A549 (cell line): ENCODE data around the gene DYNLT4. TPM values are rescaled to one million over a fixed set of nuclear protein-coding genes. Genes with fewer than 3 reads are reported as not detected.
"Not testable (repeated sequence)": the region's sequence is repeated elsewhere in the genome, so short reads cannot be mapped to it uniquely, and the experiment has no call there.

Source experiments
- ATAC-seq, 2 experiments: fragments of 200-7000 bp in 1 of 2; fragments of >200 bp in 1 of 2; cut with Nextera tagmentation in 1 of 2; cut with Tn5 transposase in 1 of 2; 3 replicates each; pipeline versions ENCODE4 v1.8.0 to v1.9.1; 2018 to 2020; ENCODE audit warnings: mild to moderate bottlenecking in 1 of 2, moderate library complexity in 1 of 2
- CTCF ChIA-PET: fragments of 300-600 bp; sonication (Branson Sonifier 250); formaldehyde crosslinking; extraction: SDS; loops from one replicate; lab custom pipeline; 2021; ENCODE audit warnings: antibody characterized with exemption, inconsistent platforms; lab: Yijun Ruan, JAX
- POLR2A ChIA-PET: fragments of 350-600 bp; formaldehyde crosslinking; extraction: SDS; loops from one replicate; lab custom pipeline; 2021; ENCODE audit warnings: antibody characterized with exemption, inconsistent platforms; lab: Yijun Ruan, JAX
- DNase-seq, 2 experiments: peaks; one replicate each; pipeline versions ENCODE4 v3.0.0 to v3.0.0-alpha.2; 2011 to 2016; ENCODE audit warnings: low read depth in 1 of 2, low spot score in 1 of 2
- FAIRE-seq: peaks from 2 replicates; lab custom pipeline; 2011; peaks lifted over from hg19 to GRCh38; lab: Jason Lieb, UNC
- H3K27ac ChIP-seq, 2 experiments: fragments of >200 bp; sonication (Bioruptor Twin); formaldehyde crosslinking; 3 replicates each; pipeline ENCODE4 v1.5.1; 2016 to 2017
- H3K4me1 ChIP-seq: fragments of >200 bp; sonication (Bioruptor Twin); formaldehyde crosslinking; 3 replicates; pipeline ENCODE4 v1.6.1; 2016
- H3K4me2 ChIP-seq: fragments of >200 bp; sonication (Bioruptor Twin); formaldehyde crosslinking; 3 replicates; pipeline ENCODE4 v1.6.1; 2016
- H3K4me3 ChIP-seq: fragments of >200 bp; sonication (Bioruptor Twin); formaldehyde crosslinking; 3 replicates; pipeline ENCODE4 v1.5.1; 2016
- H3K9me3 ChIP-seq: fragments of >200 bp; sonication (Bioruptor Twin); formaldehyde crosslinking; 3 replicates; pipeline ENCODE4 v1.6.1; 2016
- CBX2 ChIP-seq: fragments of 200-600 bp; sonication (generic); IDR thresholded peaks from 2 replicates; pipeline ENCODE4 v1.6.1; 2016; ENCODE audit warnings: low read depth, mild to moderate bottlenecking, borderline replicate concordance
- ESRRA ChIP-seq: fragments of 150-350 bp; IDR thresholded peaks from 2 replicates; pipeline ENCODE4 v1.6.1; 2014; ENCODE audit warnings: mild to moderate bottlenecking, low read length, borderline replicate concordance
- FOXS1 ChIP-seq: fragments of 250-450 bp; sonication (Bioruptor Pico); IDR thresholded peaks from 2 replicates; pipeline ENCODE4 v1.5.0; 2020; ENCODE audit warnings: mild to moderate bottlenecking, moderate library complexity
- GATA3 ChIP-seq: IDR thresholded peaks from 2 replicates; pipeline ENCODE4 v1.6.1; 2012; ENCODE audit warnings: borderline replicate concordance
- HOXA7 ChIP-seq: fragments of 250-450 bp; sonication (Bioruptor Pico); IDR thresholded peaks from 2 replicates; pipeline ENCODE4 v1.5.0; 2020; ENCODE audit warnings: mild to moderate bottlenecking, moderate library complexity
- HOXB13 ChIP-seq: fragments of 250-450 bp; sonication (Bioruptor Pico); IDR thresholded peaks from 2 replicates; pipeline ENCODE4 v1.5.0; 2020; ENCODE audit warnings: low read depth, mild to moderate bottlenecking, moderate library complexity
- JUN ChIP-seq, 2 experiments: fragments of >200 bp; sonication (Bioruptor Twin); formaldehyde crosslinking; IDR thresholded peaks; 2 replicates in 1 of 2; 3 replicates in 1 of 2; pipeline ENCODE4 v1.6.1; 2016 to 2017
- KDM1A ChIP-seq: fragments of 200-600 bp; sonication (generic); IDR thresholded peaks from 2 replicates; pipeline ENCODE4 v1.6.1; 2016; ENCODE audit warnings: low read depth, mild to moderate bottlenecking
- KDM5A ChIP-seq: fragments of 200-600 bp; sonication (generic); IDR thresholded peaks from 2 replicates; pipeline ENCODE4 v1.6.1; 2016; ENCODE audit warnings: antibody characterized with exemption, mild to moderate bottlenecking
- MAFK ChIP-seq: fragments of 450-650 bp; IDR thresholded peaks from 2 replicates; pipeline ENCODE4 v1.6.1; 2014; ENCODE audit not compliant: partially characterized antibody
- NPAS2 ChIP-seq: fragments of 250-450 bp; sonication (Bioruptor Pico); IDR thresholded peaks from 2 replicates; pipeline ENCODE4 v1.8.0; 2022; ENCODE audit warnings: mild to moderate bottlenecking, moderate library complexity, borderline replicate concordance
- NR3C1 ChIP-seq: fragments of >200 bp; sonication (Bioruptor Twin); formaldehyde crosslinking; IDR thresholded peaks from 3 replicates; pipeline ENCODE4 v1.6.1; 2017
- POLR2AphosphoS2 ChIP-seq: conservative IDR thresholded peaks from 2 replicates; pipeline ENCODE4 v1.6.1; 2012; ENCODE audit warnings: low read length, improper control_type of control experiment, inconsistent platforms
- RARB ChIP-seq: fragments of 250-450 bp; sonication (Bioruptor Pico); IDR thresholded peaks from 2 replicates; pipeline ENCODE4 v1.8.0; 2021; ENCODE audit warnings: mild to moderate bottlenecking, moderate library complexity
- SREBF2 ChIP-seq: fragments of 450-650 bp; IDR thresholded peaks from 2 replicates; pipeline ENCODE4 v1.6.1; 2014; ENCODE audit warnings: mild to moderate bottlenecking, moderate library complexity
- WGBS: methylation state at CpG from one replicate; pipeline ENCODE4 v1.1.6; 2017; ENCODE audit errors: missing lambda C conversion rate; 5-methylcytosine and 5-hydroxymethylcytosine counted together
- polyA plus RNA-seq, 4 experiments: library from polyadenylated mRNA; depleted of rRNA in 3 of 4; stranded (reverse); fragments of >200 nt; fragmentation: RNase III in 1 of 4; extraction: RNeasy Plus Mini Kit Qiagen cat#74134 plus additional on column Dnase treatment in 1 of 4; gene quantifications; 2 replicates in 3 of 4; 3 replicates in 1 of 4; pipeline ENCODE4 v1.2.3, GENCODE V29; 2011 to 2017
- TF ChIP-seq, protein P1 (sequence below): IDR thresholded peaks from 2 replicates; pipeline ENCODE4 v1.6.1; 2012
- TF ChIP-seq, protein P2 (sequence below): fragments of 250-450 bp; sonication (Bioruptor Pico); IDR thresholded peaks from 2 replicates; pipeline ENCODE4 v1.5.0; 2020; ENCODE audit warnings: low read depth, mild to moderate bottlenecking, moderate library complexity

DYNLT4 gene
- polyA plus RNA-seq, 2 of the 4 experiments (the other 2 are of a cell fraction): 0.12 to 0.21 TPM

DNA sequence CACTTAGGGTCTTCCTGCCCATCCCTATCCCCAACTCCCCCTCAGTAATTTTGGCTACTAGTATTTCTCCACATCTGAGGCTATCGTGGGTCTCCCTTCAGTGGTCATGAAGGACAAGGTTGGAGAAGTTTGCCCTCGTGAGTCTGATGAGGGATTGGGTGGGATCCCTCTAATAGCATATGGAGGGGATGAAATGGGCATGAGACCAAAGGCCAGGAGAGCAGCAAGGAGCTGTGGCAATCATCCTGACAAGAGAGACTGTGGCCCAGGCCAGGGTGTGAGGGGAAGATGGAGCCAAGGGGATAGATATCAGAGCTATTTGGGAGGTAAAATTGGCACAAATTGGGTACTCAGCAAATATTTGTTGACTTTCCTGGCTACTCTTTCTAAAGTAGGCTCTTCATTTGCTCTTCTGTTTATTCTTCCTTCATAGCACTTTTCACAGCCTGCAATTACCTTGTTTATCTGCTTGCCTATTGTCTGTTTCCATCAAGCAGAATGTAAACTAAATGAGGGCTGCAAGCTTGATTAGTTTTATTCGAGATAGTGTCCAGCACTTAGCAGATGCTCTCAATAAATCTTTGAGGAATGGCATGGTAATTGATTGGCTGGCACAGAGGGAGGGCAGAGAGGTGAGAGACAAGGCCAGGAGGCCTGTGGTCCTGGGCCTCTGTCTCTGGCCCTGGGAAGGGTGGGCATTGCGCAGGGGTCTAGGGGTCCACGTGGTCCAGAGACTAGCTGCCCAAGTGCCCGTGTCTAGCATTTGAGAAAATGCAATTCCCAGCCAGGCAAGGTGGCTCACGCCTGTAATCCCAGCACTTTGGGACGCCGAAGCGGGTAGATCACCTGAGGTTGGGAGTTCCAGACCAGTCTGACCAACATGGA is 8.4 kb downstream of the DYNLT4 start:
- FAIRE-seq: no peak
- 88% methylated on average over 10 of the region's 10 CpGs for WGBS
- POLR2A ChIA-PET: interaction anchor here (0.9 to 3.1 kb wide), 5 partner anchors 9 to 68 kb away, joined by 3 to 34 read pairs (median 17); partner anchors contain the start of genes RNU5D-1 and RPS8
- no peaks in the 10 kb centered on the region for H3K9me3 ChIP-seq
- peaks cover 34% of the 10 kb centered on the region for H3K4me1 ChIP-seq
- TF ChIP-seq JUN (IDR thresholded peaks at IDR 0.05): no peak
- TF ChIP-seq HOXA7 (CRISPR knock-in tag): no peak
- no peak for TF ChIP-seq ESRRA
- TF ChIP-seq NR3C1: no peak
- TF ChIP-seq, protein P1, sequence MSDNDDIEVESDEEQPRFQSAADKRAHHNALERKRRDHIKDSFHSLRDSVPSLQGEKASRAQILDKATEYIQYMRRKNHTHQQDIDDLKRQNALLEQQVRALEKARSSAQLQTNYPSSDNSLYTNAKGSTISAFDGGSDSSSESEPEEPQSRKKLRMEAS: no peak
- no peak for TF ChIP-seq FOXS1
- TF ChIP-seq HOXB13 (CRISPR knock-in tag): no peak
- TF ChIP-seq MAFK: peak; percentile 36
- H3K4me3 ChIP-seq: no peak overlapping the region
- H3K27ac ChIP-seq: peak overlapping the region; percentile 91 to 95
- ATAC-seq: no peak
- DNase-seq: no peak
- H3K4me2 ChIP-seq: peak overlapping the region; percentile 62; the same call in 1 of the 3 replicates
- CTCF ChIA-PET: interaction anchor here (0.6 to 4.3 kb wide), 9 partner anchors 8 to 71 kb away, joined by 3 to 44 read pairs (median 4); partner anchors contain the start of genes BEST4, BTBD19 and DYNLT4

DNA sequence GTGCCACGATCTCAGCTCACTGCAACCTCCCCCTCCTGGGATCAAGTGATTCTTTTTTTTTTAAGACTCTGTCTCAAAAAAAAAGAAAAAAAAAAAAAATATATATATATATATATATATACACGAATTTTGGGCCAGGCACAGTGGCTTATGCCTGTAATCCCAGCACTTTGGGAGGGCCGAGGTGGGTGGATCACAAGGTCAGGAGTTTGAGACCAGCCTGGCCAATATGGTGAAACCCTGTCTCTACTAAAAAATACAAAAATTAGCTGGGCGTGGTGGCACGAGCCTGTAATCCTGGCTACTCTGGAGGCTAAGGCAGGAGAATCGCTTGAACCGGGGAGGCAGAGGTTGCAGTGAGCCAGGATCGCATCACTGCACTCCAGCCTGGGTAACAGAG is 9.3 kb downstream of the DYNLT4 start:
- H3K4me2 ChIP-seq, POLR2A ChIA-PET, H3K4me3 ChIP-seq, ATAC-seq, H3K9me3 ChIP-seq, FAIRE-seq, DNase-seq: not testable (repeated sequence)
- Histone ChIP-seq H3K27ac (peak overlapping the region in 1 of 2 experiments; percentile 91; a peak in 3 of 6 replicates), H3K4me1 (peaks cover 27% of the 10 kb centered on the region)
- CTCF ChIA-PET: interaction anchor here (1.0 to 4.3 kb wide), 2 partner anchors 16 to 21 kb away, joined by 4 to 41 read pairs; no protein-coding TSS in a partner anchor
- WGBS: 75% methylated on average over 8 of the region's 8 CpGs

DNA sequence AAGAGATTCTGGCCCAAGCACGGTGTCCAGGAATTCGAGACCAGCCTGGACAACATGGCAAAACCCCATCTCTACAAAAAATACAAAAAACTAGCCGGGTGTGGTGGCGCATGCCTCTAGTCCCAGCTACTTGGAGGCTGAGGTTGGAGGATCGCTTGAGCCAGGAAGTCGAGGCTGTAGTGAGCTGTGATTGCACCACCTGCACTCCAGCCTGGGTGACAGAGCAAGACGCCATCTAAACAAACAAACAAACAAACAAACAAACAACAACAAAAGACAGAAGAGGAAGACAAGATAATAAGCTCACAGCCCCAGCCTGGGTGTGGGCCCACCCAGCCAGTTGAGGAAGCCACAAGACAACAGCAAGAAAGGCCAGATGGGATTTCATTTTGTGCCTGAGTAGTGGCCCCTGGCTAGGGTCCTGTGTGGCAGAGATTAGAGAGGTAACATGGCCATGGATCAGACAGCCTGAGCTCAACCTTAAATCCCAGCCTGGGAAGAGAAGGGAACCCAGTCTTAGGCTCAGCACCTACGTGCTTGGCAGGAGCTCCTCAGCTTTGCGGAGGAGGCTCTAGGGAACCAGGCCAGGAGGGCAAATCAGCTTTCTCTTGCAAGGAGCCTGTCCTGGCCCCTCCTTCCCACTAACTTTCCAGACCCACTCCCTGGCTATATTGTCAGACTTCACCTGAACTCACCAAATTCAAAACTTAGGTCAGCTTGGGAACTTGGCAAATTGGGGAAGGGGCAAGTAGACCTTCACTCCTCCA is 14.2 kb downstream of the DYNLT4 start:
- no peak for FAIRE-seq
- CTCF ChIA-PET: interaction anchor here (0.7 to 2.6 kb wide), 22 partner anchors 8 to 507 kb away, joined by 3 to 10 read pairs (median 4); partner anchors contain the start of genes BTBD19 and RNU5D-1
- 0 out of 6 replicates have a peak overlapping the region, but pooled peaks of 1 of the 2 experiments have one; percentile 32 for H3K27ac ChIP-seq
- TF ChIP-seq JUN (IDR thresholded peaks at IDR 0.05) (no peak), POLR2AphosphoS2 (no peak), KDM5A (no peak), KDM1A (no peak), CBX2 (no peak), SREBF2 (no peak), NPAS2 (CRISPR knock-in tag) (no peak), ESRRA (no peak), RARB (no peak), NR3C1 (no peak), GATA3 (no peak)
- TF ChIP-seq, protein P2, sequence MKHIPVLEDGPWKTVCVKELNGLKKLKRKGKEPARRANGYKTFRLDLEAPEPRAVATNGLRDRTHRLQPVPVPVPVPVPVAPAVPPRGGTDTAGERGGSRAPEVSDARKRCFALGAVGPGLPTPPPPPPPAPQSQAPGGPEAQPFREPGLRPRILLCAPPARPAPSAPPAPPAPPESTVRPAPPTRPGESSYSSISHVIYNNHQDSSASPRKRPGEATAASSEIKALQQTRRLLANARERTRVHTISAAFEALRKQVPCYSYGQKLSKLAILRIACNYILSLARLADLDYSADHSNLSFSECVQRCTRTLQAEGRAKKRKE (CRISPR knock-in tag): no peak
- POLR2A ChIA-PET: interaction anchor here (0.9 to 1.4 kb wide), 3 partner anchors 12 to 27 kb away, joined by 3 to 10 read pairs (median 4); partner anchors contain the start of gene RPS8
- H3K9me3 ChIP-seq: no peaks in the 10 kb centered on the region
- WGBS: 78% methylated on average over 5 of the region's 9 CpGs
- DNase-seq: no peak
- no peak overlapping the region for H3K4me3 ChIP-seq
- no peaks in the 10 kb centered on the region for H3K4me1 ChIP-seq
- peak in 1 of 2 experiments; percentile 6; a peak in 2 of 6 replicates for ATAC-seq
- no peak overlapping the region for H3K4me2 ChIP-seq
